ENCODE results near the gene ADIG. TPM values are rescaled to one million over a fixed set of nuclear protein-coding genes. Genes with fewer than 3 reads are reported as not detected.

The ADIG gene
- total RNA-seq, 3 donors from 2014 or later = not detected

DNA sequence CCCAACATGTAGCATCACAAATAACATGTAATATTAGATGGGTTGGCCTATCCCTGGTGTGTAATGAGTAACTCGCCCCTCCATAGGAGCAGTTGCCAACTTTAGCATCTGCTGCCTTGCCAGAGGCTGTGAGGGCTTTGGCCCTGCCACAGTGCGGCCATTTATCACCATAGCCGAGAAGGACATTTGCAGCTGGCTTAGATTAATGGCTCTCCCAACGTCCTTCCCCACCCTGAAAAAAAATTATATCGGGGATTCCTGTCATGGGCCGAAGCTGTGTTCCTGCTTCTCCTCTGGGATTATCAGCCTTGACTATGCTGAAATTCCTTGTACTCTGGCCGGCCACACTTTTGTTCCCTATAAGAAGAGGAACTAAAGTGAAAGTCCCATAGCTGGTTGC lies 7.6 kb upstream of the ADIG start:
- TF ChIP-seq, protein P1, sequence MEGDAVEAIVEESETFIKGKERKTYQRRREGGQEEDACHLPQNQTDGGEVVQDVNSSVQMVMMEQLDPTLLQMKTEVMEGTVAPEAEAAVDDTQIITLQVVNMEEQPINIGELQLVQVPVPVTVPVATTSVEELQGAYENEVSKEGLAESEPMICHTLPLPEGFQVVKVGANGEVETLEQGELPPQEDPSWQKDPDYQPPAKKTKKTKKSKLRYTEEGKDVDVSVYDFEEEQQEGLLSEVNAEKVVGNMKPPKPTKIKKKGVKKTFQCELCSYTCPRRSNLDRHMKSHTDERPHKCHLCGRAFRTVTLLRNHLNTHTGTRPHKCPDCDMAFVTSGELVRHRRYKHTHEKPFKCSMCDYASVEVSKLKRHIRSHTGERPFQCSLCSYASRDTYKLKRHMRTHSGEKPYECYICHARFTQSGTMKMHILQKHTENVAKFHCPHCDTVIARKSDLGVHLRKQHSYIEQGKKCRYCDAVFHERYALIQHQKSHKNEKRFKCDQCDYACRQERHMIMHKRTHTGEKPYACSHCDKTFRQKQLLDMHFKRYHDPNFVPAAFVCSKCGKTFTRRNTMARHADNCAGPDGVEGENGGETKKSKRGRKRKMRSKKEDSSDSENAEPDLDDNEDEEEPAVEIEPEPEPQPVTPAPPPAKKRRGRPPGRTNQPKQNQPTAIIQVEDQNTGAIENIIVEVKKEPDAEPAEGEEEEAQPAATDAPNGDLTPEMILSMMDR (IDR thresholded peaks at IDR 0.05) = no peak
- Histone ChIP-seq H3K36me3 (ENCODE audit: low read depth) (peaks cover 11% of the 10 kb centered on the region), H3K9me3 (no peaks in the 10 kb centered on the region), H3K4me1 (ENCODE audit: low read depth) (no peaks in the 10 kb centered on the region), H3K4me3 (no peak overlapping the region)
- DNase-seq (no peak), ATAC-seq (no peak)
- intact Hi-C loops (cut with DNase I, micrococcal nuclease) = no loop called here

DNA sequence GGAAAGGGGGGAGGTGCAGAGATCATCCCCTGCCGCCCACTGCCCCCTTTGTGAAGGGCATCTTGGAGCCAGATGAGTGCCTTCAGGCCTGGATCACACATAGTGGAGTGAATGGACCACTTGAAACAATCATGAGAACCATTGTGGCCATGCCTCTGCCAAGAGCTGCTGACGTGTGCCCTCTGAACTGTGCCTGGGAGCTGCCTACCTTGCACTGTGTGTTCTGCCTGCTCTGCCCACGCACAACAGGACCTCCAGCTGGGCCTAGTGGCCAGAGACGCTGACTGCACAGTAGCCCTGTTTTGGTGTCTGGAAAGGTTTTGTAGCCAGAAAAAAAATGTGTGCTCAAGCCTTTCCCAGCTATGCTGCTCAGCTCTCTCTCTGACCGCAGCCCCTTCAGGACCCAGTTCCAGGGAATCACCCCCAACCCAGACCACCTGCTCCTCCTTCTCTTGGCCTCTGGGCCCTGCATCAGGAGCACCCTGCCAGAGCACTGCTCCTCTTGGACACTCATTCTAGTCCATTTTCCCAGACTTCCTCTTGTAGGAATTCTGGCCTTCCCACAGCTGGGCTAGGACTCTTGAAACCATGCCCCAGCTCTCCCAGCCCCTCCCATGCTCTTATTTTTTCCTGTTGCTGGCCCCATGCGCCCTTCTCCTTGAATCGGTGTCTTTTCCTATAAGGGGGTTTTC lies 1.6 kb upstream of the ADIG start:
- no peak overlapping the region for H3K4me3 ChIP-seq
- no peaks in the 10 kb centered on the region for H3K4me1 ChIP-seq (ENCODE audit: low read depth)

DNA sequence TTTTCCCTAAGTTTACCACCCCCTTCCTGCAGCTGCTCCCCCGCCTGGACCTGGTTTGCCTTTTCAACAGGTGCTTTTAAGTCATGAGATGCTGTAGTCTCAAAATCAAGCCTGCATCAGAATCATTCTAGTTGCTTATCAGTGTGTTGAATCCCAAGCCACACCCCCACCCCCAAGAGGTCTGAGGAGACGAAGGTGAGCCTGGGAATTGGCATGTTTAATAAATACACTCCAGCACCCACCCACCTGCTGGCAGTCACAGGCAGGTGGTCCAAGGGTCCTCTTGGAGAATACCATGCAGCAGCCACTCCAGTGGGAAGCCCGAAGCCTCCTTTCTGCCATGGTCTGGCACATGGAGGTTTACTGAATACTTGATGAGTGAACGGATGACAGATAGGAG lies 1.1 kb upstream of the ADIG start:
- ATAC-seq (no peak), DNase-seq (no peak)
- Histone ChIP-seq H3K4me3 (no peak overlapping the region), H3K4me1 (ENCODE audit: low read depth) (no peaks in the 10 kb centered on the region), H3K36me3 (ENCODE audit: low read depth) (peaks cover 5% of the 10 kb centered on the region), H3K9me3 (no peaks in the 10 kb centered on the region)
- intact Hi-C loops (cut with DNase I, micrococcal nuclease) = no loop called here
- TF ChIP-seq, protein P1 (IDR thresholded peaks at IDR 0.05) = no peak

More for the DNA sequence above, 1.6 kb upstream of the ADIG start:
- DNase-seq (no peak), ATAC-seq (peak; percentile 28)
- Histone ChIP-seq H3K36me3 (ENCODE audit: low read depth) (peaks cover 10% of the 10 kb centered on the region), H3K9me3 (no peaks in the 10 kb centered on the region)
- TF ChIP-seq, protein P1 (IDR thresholded peaks at IDR 0.05) = no peak
- intact Hi-C loops (cut with DNase I, micrococcal nuclease) = no loop called here

DNA sequence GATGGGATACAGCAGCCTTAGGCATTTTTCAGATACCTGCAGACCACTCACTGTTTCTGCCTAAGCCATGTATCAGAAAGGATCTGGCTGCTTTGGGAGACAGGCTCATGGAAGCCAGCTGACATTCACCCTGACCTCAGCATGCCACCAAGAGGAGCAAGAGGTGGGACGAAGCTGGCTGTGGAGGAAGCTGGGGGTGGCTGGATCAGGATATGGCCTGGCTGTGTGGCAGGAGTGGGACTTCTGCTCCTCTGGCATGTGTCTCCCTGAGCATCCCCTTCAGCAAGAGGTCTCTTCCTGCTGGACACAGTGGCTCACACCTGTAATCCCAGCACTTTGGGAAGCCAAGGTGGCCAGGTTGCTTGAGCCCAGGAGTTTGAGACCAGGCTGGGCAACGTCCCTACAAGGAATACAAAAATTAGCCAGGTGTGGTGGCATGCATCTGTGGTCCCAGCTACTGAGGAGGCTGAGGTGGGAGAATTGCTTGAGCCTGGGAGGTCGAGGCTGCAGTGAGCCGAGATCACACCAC lies 897 bp downstream of the ADIG start:
- ATAC-seq (no peak), DNase-seq (no peak)
- TF ChIP-seq, protein P1 (IDR thresholded peaks at IDR 0.05) = no peak
- Histone ChIP-seq H3K9me3 (no peaks in the 10 kb centered on the region), H3K36me3 (ENCODE audit: low read depth) (no peaks in the 10 kb centered on the region), H3K4me1 (ENCODE audit: low read depth) (no peaks in the 10 kb centered on the region), H3K4me3 (no peak overlapping the region)
- intact Hi-C loops (cut with DNase I, micrococcal nuclease) = no loop called here

DNA sequence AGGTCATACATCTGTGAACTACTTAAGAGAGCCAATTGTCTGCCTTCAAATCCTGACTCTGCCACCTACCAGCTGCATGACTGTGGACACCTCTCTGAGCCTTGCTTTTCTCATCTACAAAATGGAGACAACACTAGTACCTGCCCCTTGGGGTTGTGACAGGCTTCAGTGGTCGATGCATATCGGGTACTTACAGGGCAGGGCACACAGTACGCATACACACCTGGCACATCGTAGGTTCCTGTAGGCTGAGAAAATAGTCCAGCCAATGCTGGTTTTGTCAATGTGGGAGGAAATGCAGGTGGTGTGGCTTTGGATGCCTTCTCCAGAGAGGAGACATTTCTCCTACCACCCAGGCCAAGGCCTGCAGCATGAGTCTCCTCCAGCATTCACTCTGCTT lies 2.3 kb downstream of the ADIG start:
- intact Hi-C loops (cut with DNase I, micrococcal nuclease) = no loop called here
- TF ChIP-seq, protein P1 (IDR thresholded peaks at IDR 0.05) = no peak
- H3K4me1 ChIP-seq (ENCODE audit: low read depth) = no peaks in the 10 kb centered on the region

More for the DNA sequence above, 2.3 kb downstream of the ADIG start:
- ATAC-seq (no peak), DNase-seq (no peak)
- no peaks in the 10 kb centered on the region for H3K9me3 ChIP-seq
- no peaks in the 10 kb centered on the region for H3K36me3 ChIP-seq (ENCODE audit: low read depth)
- H3K4me3 ChIP-seq = no peak overlapping the region
